ENCODE results near the gene S100Z. TPM values are rescaled to one million over a fixed set of nuclear protein-coding genes. Genes with fewer than 3 reads are reported as not detected.

S100Z gene
- total RNA-seq, 1 donor from 2014 or later = not detected

DNA sequence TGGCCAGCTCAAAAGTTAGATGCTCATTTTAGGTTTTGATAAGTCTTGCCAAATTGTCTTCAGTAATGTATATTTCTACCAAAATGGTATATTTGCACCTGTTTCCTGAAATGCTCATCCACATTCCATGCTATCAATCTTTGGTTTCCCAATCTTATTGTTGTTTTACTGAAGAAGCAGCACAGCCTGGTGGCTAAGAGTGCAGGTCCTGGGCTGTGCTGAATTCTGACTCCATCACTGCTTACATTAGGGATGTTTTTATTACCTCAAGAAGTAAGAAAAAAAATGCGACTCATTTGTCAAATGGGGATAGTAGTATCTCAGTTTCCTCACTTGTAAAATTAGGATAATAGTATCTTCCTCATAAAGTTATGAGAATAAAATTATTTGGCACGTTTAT, 13.6 kb upstream of the S100Z start:
- intact Hi-C loops (cut with micrococcal nuclease) = no loop called here
- Histone ChIP-seq H3K27me3 (ENCODE audit: low read depth) (no peaks in the 10 kb centered on the region), H3K4me1 (no peaks in the 10 kb centered on the region), H3K27ac (replicated peaks) (no peak overlapping the region), H3K4me3 (no peak overlapping the region), H3K36me3 (no peaks in the 10 kb centered on the region), H3K9me3 (replicated peaks) (no peaks in the 10 kb centered on the region)
- DNase-seq = no peak
- TF ChIP-seq, protein P1, sequence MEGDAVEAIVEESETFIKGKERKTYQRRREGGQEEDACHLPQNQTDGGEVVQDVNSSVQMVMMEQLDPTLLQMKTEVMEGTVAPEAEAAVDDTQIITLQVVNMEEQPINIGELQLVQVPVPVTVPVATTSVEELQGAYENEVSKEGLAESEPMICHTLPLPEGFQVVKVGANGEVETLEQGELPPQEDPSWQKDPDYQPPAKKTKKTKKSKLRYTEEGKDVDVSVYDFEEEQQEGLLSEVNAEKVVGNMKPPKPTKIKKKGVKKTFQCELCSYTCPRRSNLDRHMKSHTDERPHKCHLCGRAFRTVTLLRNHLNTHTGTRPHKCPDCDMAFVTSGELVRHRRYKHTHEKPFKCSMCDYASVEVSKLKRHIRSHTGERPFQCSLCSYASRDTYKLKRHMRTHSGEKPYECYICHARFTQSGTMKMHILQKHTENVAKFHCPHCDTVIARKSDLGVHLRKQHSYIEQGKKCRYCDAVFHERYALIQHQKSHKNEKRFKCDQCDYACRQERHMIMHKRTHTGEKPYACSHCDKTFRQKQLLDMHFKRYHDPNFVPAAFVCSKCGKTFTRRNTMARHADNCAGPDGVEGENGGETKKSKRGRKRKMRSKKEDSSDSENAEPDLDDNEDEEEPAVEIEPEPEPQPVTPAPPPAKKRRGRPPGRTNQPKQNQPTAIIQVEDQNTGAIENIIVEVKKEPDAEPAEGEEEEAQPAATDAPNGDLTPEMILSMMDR (IDR thresholded peaks at IDR 0.05; ENCODE audit: borderline replicate concordance) = no peak

DNA sequence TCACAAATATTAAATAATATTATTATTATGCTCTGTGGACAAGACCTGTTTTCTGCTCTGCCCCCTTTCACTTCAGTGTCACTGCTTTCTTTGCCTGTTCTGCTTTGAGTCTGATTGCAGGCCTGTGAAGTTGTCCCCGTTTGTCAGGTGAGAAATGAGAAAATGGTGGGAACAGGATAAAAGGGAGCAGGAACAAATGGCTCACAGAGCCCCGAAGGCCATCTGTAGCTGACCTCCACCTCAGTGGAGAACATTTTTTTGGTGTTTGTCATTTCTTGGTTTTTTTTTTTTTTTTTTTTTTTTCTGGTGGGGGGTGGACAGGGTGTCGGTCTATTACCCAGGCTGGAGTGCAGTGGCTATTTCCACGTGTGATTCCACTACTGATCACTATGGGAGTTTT, 13.2 kb upstream of the S100Z start:
- Histone ChIP-seq H3K27me3 (ENCODE audit: low read depth) (no peaks in the 10 kb centered on the region), H3K9me3 (replicated peaks) (no peaks in the 10 kb centered on the region), H3K36me3 (no peaks in the 10 kb centered on the region), H3K4me1 (no peaks in the 10 kb centered on the region), H3K27ac (replicated peaks) (no peak overlapping the region), H3K4me3 (no peak overlapping the region)
- TF ChIP-seq, protein P1 (IDR thresholded peaks at IDR 0.05; ENCODE audit: borderline replicate concordance) = no peak
- intact Hi-C loops (cut with micrococcal nuclease) = no loop called here
- no peak for DNase-seq

DNA sequence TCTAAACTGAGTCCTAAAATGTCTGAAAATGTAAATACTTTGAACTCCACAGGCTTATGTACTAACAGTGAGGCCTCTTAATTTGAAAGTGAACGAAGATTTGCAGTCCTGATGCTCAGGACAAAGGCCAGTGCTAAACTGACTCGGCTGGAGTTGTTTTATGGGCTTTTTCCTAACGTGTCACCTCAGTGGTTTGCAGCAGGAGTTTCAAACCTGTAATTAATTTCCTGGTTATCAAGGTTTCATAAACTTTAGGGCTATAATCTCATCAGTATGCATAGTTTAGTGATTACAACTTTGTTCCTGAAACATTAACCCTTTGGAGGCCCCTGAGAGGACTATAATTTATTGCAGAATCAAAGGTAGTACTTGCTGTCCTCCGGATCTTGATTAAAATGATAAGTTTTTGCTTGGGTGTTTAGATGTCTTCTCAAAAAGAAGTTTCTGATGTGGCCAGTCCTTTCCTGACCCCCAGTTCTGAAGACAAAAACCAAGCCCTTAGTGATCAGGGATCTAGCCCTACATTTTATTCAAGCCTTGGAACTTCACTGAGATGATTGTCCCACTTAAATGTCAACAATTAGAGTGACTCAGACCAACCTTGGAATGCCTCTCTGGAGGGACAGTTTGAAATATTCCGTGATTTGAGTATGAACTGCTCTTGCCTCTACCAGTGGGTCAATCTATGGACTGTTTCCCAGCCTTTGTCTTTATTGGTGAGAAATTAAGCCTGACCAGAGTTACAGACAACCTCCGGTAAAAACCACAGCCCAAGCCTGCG, 11.1 kb upstream of the S100Z start:
- no peak for DNase-seq
- H3K4me1 ChIP-seq = no peaks in the 10 kb centered on the region
- H3K4me3 ChIP-seq = no peak overlapping the region
- TF ChIP-seq, protein P1 (IDR thresholded peaks at IDR 0.05; ENCODE audit: borderline replicate concordance) = no peak
- no peak overlapping the region for H3K27ac ChIP-seq (replicated peaks)
- intact Hi-C loops (cut with micrococcal nuclease) = no loop called here
- no peaks in the 10 kb centered on the region for H3K36me3 ChIP-seq
- no peaks in the 10 kb centered on the region for H3K27me3 ChIP-seq (ENCODE audit: low read depth)
- H3K9me3 ChIP-seq (replicated peaks) = no peaks in the 10 kb centered on the region

DNA sequence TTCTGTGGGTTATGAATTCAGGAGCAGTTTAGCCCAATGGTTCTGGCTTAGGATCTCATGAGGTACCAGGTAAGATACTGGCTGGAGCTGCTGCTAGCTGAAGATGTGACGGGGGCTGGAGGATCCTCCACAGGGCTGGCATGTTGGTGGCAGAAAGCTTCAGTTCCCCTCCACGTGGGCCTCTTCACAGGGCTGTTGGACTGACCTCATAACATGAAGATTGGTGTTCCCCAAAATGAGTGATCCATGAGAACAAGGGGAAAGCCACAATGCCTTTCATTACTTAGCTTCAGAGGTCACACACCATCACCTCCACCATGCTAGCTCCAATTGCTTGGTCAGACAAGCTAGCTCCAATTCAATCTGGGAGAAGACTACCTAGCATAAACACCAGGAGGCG, 8.5 kb upstream of the S100Z start:
- TF ChIP-seq, protein P1 (IDR thresholded peaks at IDR 0.05; ENCODE audit: borderline replicate concordance) = no peak
- no peaks in the 10 kb centered on the region for H3K9me3 ChIP-seq (replicated peaks)
- no peak for DNase-seq
- H3K4me3 ChIP-seq = no peak overlapping the region
- no peaks in the 10 kb centered on the region for H3K36me3 ChIP-seq
- peaks cover under 1% of the 10 kb centered on the region for H3K27me3 ChIP-seq (ENCODE audit: low read depth)
- H3K4me1 ChIP-seq = no peaks in the 10 kb centered on the region
- intact Hi-C loops (cut with micrococcal nuclease) = no loop called here
- no peak overlapping the region for H3K27ac ChIP-seq (replicated peaks)

DNA sequence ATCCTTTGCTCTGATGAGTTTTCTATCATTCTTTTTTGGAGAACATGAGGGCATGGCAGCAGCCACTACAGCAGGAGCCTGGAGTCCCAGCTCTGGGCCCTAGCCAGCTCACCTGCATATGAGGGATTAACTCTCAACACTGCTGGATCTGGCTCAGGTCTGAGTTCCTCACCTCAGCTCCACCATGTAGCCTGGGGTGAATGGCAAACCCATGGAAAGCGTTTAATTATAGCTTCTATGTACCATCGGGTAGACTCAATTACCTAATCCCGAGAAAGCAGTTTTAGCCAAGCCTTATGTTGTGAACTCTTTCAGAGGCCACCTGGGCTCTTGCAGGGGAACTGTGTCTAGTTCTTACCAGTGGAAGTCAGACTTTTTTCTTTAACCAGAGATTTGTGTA, 3.9 kb upstream of the S100Z start:
- no peak overlapping the region for H3K4me3 ChIP-seq
- H3K36me3 ChIP-seq = no peaks in the 10 kb centered on the region
- no peaks in the 10 kb centered on the region for H3K9me3 ChIP-seq (replicated peaks)
- no peak overlapping the region for H3K27ac ChIP-seq (replicated peaks)
- no peak for DNase-seq
- peaks cover 17% of the 10 kb centered on the region for H3K27me3 ChIP-seq (ENCODE audit: low read depth)
- intact Hi-C loops (cut with micrococcal nuclease) = no loop called here
- TF ChIP-seq, protein P1 (IDR thresholded peaks at IDR 0.05; ENCODE audit: borderline replicate concordance) = no peak
- H3K4me1 ChIP-seq = peaks cover 5% of the 10 kb centered on the region
